H1 (cell line): Measurements from ENCODE around the gene RTCA. TPM values are rescaled to one million over a fixed set of nuclear protein-coding genes. Genes with fewer than 3 reads are reported as not detected.

Experiments
- CTCF ChIA-PET: fragments of 300-600 bp; sonication (Branson Sonifier 250); formaldehyde crosslinking; loops from one replicate; lab custom pipeline; 2021; ENCODE audit not compliant: partially characterized antibody; lab: Charles Lee
- POLR2A ChIA-PET: fragments of 300-600 bp; sonication (Branson Sonifier 250); formaldehyde crosslinking; loops from one replicate; lab custom pipeline; 2021; ENCODE audit warnings: inconsistent platforms; ENCODE audit not compliant: partially characterized antibody; lab: Charles Lee
- DNase-seq, 2 experiments: peaks; one replicate each; pipeline versions ENCODE4 v3.0.0 to v3.0.0-alpha.2; 2010 to 2022; ENCODE audit warnings: low spot score in 2 of 2, low read depth in 1 of 2, mixed read lengths in 1 of 2
- FAIRE-seq: peaks from 2 replicates; lab custom pipeline; 2011; peaks lifted over from hg19 to GRCh38; lab: Jason Lieb, UNC
- H2AFZ ChIP-seq: 2 replicates; pipeline ENCODE4 v1.8.1; 2012; ENCODE audit warnings: low read length, inconsistent platforms
- H2AK5ac ChIP-seq: 2 replicates; pipeline ENCODE4 v1.6.1; 2013; ENCODE audit warnings: low read depth, low read length
- H2BK120ac ChIP-seq: replicated peaks from 2 replicates; pipeline ENCODE3; 2013; ENCODE audit warnings: low read depth, low read length, inconsistent platforms
- H2BK12ac ChIP-seq: 2 replicates; pipeline ENCODE4 v1.6.1; 2013; ENCODE audit warnings: low read depth, low read length
- H2BK15ac ChIP-seq: 2 replicates; pipeline ENCODE4 v1.6.1; 2013; ENCODE audit warnings: low read length
- H2BK20ac ChIP-seq: 2 replicates; pipeline ENCODE4 v1.6.1; 2013; ENCODE audit warnings: low read length
- H2BK5ac ChIP-seq: 2 replicates; pipeline ENCODE4 v1.6.1; 2013; ENCODE audit warnings: low read depth, low read length
- H3K14ac ChIP-seq: 2 replicates; pipeline ENCODE4 v1.6.1; 2013; ENCODE audit warnings: inconsistent platforms; ENCODE audit not compliant: insufficient read length
- H3K18ac ChIP-seq: 2 replicates; pipeline ENCODE4 v1.6.1; 2013; ENCODE audit warnings: low read length; ENCODE audit errors: extremely low read depth
- H3K23ac ChIP-seq: 2 replicates; pipeline ENCODE4 v1.6.1; 2013; ENCODE audit warnings: inconsistent platforms; ENCODE audit not compliant: insufficient read length
- H3K23me2 ChIP-seq: 2 replicates; pipeline ENCODE4 v1.6.1; 2013; ENCODE audit warnings: low read depth, low read length
- H3K27ac ChIP-seq: 2 replicates; pipeline ENCODE4 v1.6.1; 2011; ENCODE audit warnings: low read depth, low read length, inconsistent platforms
- H3K27me3 ChIP-seq, 4 experiments: replicated peaks in 1 of 4; 1 replicate in 1 of 4; 2 replicates in 3 of 4; pipeline versions ENCODE4 v1.6.1 to v1.8.1; 2011 to 2013; ENCODE audit warnings: low read length in 3 of 4, mild to moderate bottlenecking in 3 of 4, inconsistent platforms in 2 of 4, mixed read lengths in 2 of 4, moderate library complexity in 1 of 4; ENCODE audit not compliant: control insufficient read depth in 3 of 4, insufficient read depth in 3 of 4; ENCODE audit errors: extremely low read depth in 1 of 4
- H3K36me3 ChIP-seq, 4 experiments: 2 replicates each; pipeline versions ENCODE4 v1.6.1 to v1.8.1; 2011 to 2013; ENCODE audit warnings: mild to moderate bottlenecking in 4 of 4, low read length in 3 of 4, moderate library complexity in 2 of 4, control low read depth in 1 of 4, inconsistent platforms in 1 of 4; ENCODE audit not compliant: insufficient read depth in 4 of 4, control insufficient read depth in 2 of 4
- H3K4ac ChIP-seq: replicated peaks from 2 replicates; pipeline ENCODE3; 2013; ENCODE audit warnings: low read length, low read depth, mixed read lengths, inconsistent platforms; ENCODE audit not compliant: insufficient read length
- H3K4me1 ChIP-seq, 4 experiments: replicated peaks in 1 of 4; 1 replicate in 1 of 4; 2 replicates in 3 of 4; pipeline versions ENCODE4 v1.6.1 to v1.8.1; 2011 to 2013; ENCODE audit warnings: low read length in 3 of 4, inconsistent platforms in 2 of 4, mixed read lengths in 1 of 4; ENCODE audit not compliant: insufficient read depth in 4 of 4, control insufficient read depth in 3 of 4
- H3K4me2 ChIP-seq, 2 experiments: 2 replicates each; pipeline versions ENCODE4 v1.6.1 to v1.8.1; 2011 to 2013; ENCODE audit warnings: low read depth in 2 of 2, low read length in 2 of 2, control low read depth in 1 of 2, inconsistent platforms in 1 of 2, mild to moderate bottlenecking in 1 of 2; ENCODE audit not compliant: insufficient read depth in 1 of 2
- H3K4me3 ChIP-seq, 4 experiments: fragments of 200-600, 300-600 bp in 1 of 4; sonication (generic), shearing (Covaris generic), sonication (Bioruptor Twin) in 1 of 4; 2 replicates each; pipeline versions ENCODE4 v1.5.1 to v1.8.1; 2011 to 2016; ENCODE audit warnings: low read length in 4 of 4, low read depth in 3 of 4, control low read depth in 2 of 4, inconsistent platforms in 2 of 4, mild to moderate bottlenecking in 2 of 4, mixed read lengths in 1 of 4, moderate library complexity in 1 of 4; ENCODE audit not compliant: insufficient read depth in 2 of 4; ENCODE audit errors: extremely low read depth in 1 of 4
- H3K56ac ChIP-seq: replicated peaks from 2 replicates; pipeline ENCODE3; 2013; ENCODE audit warnings: low read depth, mild to moderate bottlenecking, mixed read lengths, low read length, inconsistent platforms; ENCODE audit not compliant: insufficient read length
- H3K79me1 ChIP-seq: 2 replicates; pipeline ENCODE4 v1.6.1; 2013; ENCODE audit warnings: low read depth, low read length, control low read depth
- H3K79me2 ChIP-seq, 2 experiments: 2 replicates each; pipeline versions ENCODE4 v1.6.1 to v1.8.1; 2012 to 2013; ENCODE audit warnings: low read length in 2 of 2, mild to moderate bottlenecking in 2 of 2, inconsistent platforms in 1 of 2; ENCODE audit not compliant: insufficient read depth in 2 of 2, control insufficient read depth in 1 of 2
- H3K9ac ChIP-seq, 4 experiments: replicated peaks in 1 of 4; 1 replicate in 1 of 4; 2 replicates in 3 of 4; pipeline versions ENCODE4 v1.6.1 to v1.8.1; 2011 to 2013; ENCODE audit warnings: low read depth in 3 of 4, low read length in 3 of 4, control low read depth in 2 of 4, mild to moderate bottlenecking in 2 of 4, moderate library complexity in 2 of 4, inconsistent platforms in 1 of 4; ENCODE audit errors: extremely low read depth in 1 of 4
- H3K9me3 ChIP-seq, 2 experiments: 2 replicates each; pipeline versions ENCODE4 v1.6.1 to v1.8.1; 2012 to 2013; ENCODE audit warnings: mild to moderate bottlenecking in 2 of 2, moderate library complexity in 2 of 2, control low read depth in 1 of 2, inconsistent platforms in 1 of 2, low read depth in 1 of 2, low read length in 1 of 2, mixed read lengths in 1 of 2; ENCODE audit not compliant: insufficient read depth in 2 of 2
- H4K20me1 ChIP-seq, 2 experiments: replicated peaks in 1 of 2; 2 replicates each; pipeline versions ENCODE3 to v1.8.1; 2011 to 2013; ENCODE audit warnings: inconsistent platforms in 2 of 2, low read length in 2 of 2, mild to moderate bottlenecking in 1 of 2; ENCODE audit not compliant: insufficient read depth in 2 of 2, control insufficient read depth in 1 of 2
- H4K5ac ChIP-seq: 2 replicates; pipeline ENCODE4 v1.6.1; 2013; ENCODE audit warnings: low read length, low read depth, mixed read lengths, inconsistent platforms; ENCODE audit not compliant: insufficient read length
- H4K8ac ChIP-seq: 2 replicates; pipeline ENCODE4 v1.8.0; 2013; ENCODE audit warnings: mild to moderate bottlenecking, moderate library complexity, low read length, inconsistent platforms; ENCODE audit not compliant: insufficient read depth; ENCODE audit errors: extremely low read depth
- H4K91ac ChIP-seq: replicated peaks from 2 replicates; pipeline ENCODE3; 2013; ENCODE audit warnings: low read length, mixed read lengths, inconsistent platforms; ENCODE audit not compliant: insufficient read length
- CEBPB ChIP-seq: IDR thresholded peaks from 2 replicates; pipeline ENCODE4 v1.6.1; 2012; ENCODE audit warnings: low read depth, low read length
- JUND ChIP-seq: IDR thresholded peaks from 2 replicates; pipeline ENCODE4 v1.6.1; 2011; ENCODE audit warnings: mild to moderate bottlenecking, improper control_type of control experiment, low read length
- KDM4A ChIP-seq: IDR thresholded peaks from one replicate; pipeline ENCODE4 v1.7.1; 2012; ENCODE audit warnings: low read depth, mild to moderate bottlenecking, moderate library complexity, low read length, inconsistent platforms; ENCODE audit not compliant: severe bottlenecking
- NRF1 ChIP-seq: IDR thresholded peaks from 2 replicates; pipeline ENCODE4 v1.6.1; 2011; ENCODE audit warnings: mild to moderate bottlenecking, low read depth, low read length, improper control_type of control experiment
- PHF8 ChIP-seq: fragments of 200-600 bp; sonication (generic); conservative IDR thresholded peaks from 2 replicates; pipeline ENCODE4 v1.7.1; 2012; ENCODE audit warnings: low read depth, mild to moderate bottlenecking, inconsistent platforms, low read length, moderate library complexity
- POLR2AphosphoS5 ChIP-seq: IDR thresholded peaks from 2 replicates; pipeline ENCODE4 v1.6.1; 2011; ENCODE audit warnings: low read depth, low read length
- SIX5 ChIP-seq: IDR thresholded peaks from 2 replicates; pipeline ENCODE4 v1.6.1; 2011; ENCODE audit warnings: mild to moderate bottlenecking, low read depth, low read length
- TAF1 ChIP-seq: IDR thresholded peaks from 2 replicates; pipeline ENCODE4 v1.6.1; 2011; ENCODE audit warnings: mild to moderate bottlenecking, low read depth, low read length
- WGBS, 2 experiments: shearing (Covaris generic) in 1 of 2; methylation state at CpG; one replicate each; pipeline versions ENCODE4 v1.1.6 to v1.1.7; 2013 to 2015; ENCODE audit warnings: low lambda C conversion rate in 2 of 2, mixed read lengths in 2 of 2, inconsistent platforms in 1 of 2, low coverage in 1 of 2, missing lambda C conversion rate in 1 of 2; ENCODE audit not compliant: insufficient replicate concordance in 2 of 2, insufficient coverage in 1 of 2, insufficient read length in 1 of 2; ENCODE audit errors: extremely low coverage in 1 of 2, missing lambda C conversion rate in 1 of 2; 5-methylcytosine and 5-hydroxymethylcytosine counted together
- polyA plus RNA-seq, 7 experiments: library from polyadenylated mRNA; depleted of rRNA in 3 of 7; stranded (reverse) in 5 of 7; unstranded in 2 of 7; fragments of >200 nt in 5 of 7; fragments of 200-250 nt in 2 of 7; gene quantifications; 1 replicate in 5 of 7; 2 replicates in 1 of 7; 4 replicates in 1 of 7; pipeline versions ENCODE4 v1.2.1 to v1.2.3, GENCODE V29; 2011 to 2013; ENCODE audit warnings: missing spikeins in 2 of 7, mixed read lengths in 2 of 7
- total RNA-seq: library from RNA; stranded (reverse); fragmentation: NEBNext Ultra II Directional; extraction: Animal tissue kit (Norgen Biotek cat#: 25700); gene quantifications from 2 replicates; pipeline ENCODE4 v1.2.1, GENCODE V29; 2021
- TF ChIP-seq, protein P1 (sequence below): IDR thresholded peaks from 2 replicates; pipeline ENCODE4 v1.6.1; 2011; ENCODE audit warnings: low read length, improper control_type of control experiment

RTCA gene
- total and polyA plus RNA-seq, 2 of the 8 experiments (the other 6 are each of a cell fraction or from before 2014, with no cell fraction given), result 13.8 to 31.6 TPM

DNA sequence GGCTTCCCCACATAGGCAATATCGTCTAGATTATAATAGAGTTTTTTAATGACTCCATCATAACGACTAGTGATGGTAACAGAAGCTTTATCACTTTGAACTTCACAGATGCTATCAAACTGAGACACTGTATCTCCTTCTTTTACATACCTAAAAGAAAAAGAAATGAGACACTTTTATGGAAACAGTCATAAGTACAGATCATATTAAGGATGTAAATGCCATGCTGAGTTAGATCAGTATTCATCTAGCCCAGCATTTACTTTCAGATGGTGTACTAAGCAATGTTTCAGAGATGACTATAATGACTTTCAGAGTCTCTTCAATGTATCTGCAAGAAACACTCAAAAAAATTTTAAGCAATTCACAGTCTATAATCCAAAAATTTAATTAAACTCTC lies 35.3 kb upstream of the RTCA start:
- ChIA-PET CTCF (no interaction called here), POLR2A (no interaction called here)
- no peak overlapping the region for H3K9ac ChIP-seq
- H3K4me2 ChIP-seq, result no peak overlapping the region
- H2BK20ac ChIP-seq, result no peak overlapping the region
- no peak overlapping the region for H3K56ac ChIP-seq
- H3K23me2 ChIP-seq, result no peaks in the 10 kb centered on the region
- H4K20me1 ChIP-seq, result no peaks in the 10 kb centered on the region
- no peak overlapping the region for H3K18ac ChIP-seq
- 85% methylated on average over 2 of the region's 2 CpGs; no CpG with 5 or more reads in 1 of the 2 experiments for WGBS, 2 experiments
- no peak overlapping the region for H4K5ac ChIP-seq
- H3K4me1 ChIP-seq, result no peaks in the 10 kb centered on the region
- no peaks in the 10 kb centered on the region for H3K27me3 ChIP-seq
- H2BK120ac ChIP-seq, result no peak overlapping the region
- no peak overlapping the region for H3K4me3 ChIP-seq
- H4K91ac ChIP-seq, result no peak overlapping the region
- H3K23ac ChIP-seq, result no peak overlapping the region
- H4K8ac ChIP-seq, result no peak overlapping the region
- H3K9me3 ChIP-seq, result no peaks in the 10 kb centered on the region
- H2AK5ac ChIP-seq, result no peak overlapping the region
- H2BK5ac ChIP-seq, result no peak overlapping the region
- H2AFZ ChIP-seq, result no peak overlapping the region
- H3K36me3 ChIP-seq, result peaks cover 0 to 58% (median 24%) of the 10 kb centered on the region in 4 experiments; a peak in 6 of 8 replicates
- no peaks in the 10 kb centered on the region for H3K79me1 ChIP-seq
- no peak overlapping the region for H2BK12ac ChIP-seq
- no peak overlapping the region for H3K27ac ChIP-seq
- H3K79me2 ChIP-seq, result no peaks in the 10 kb centered on the region
- DNase-seq (no peak), FAIRE-seq (no peak)
- no peak overlapping the region for H3K14ac ChIP-seq
- H2BK15ac ChIP-seq, result no peak overlapping the region
- H3K4ac ChIP-seq, result no peak overlapping the region
- TF ChIP-seq KDM4A (no peak), CEBPB (no peak), PHF8 (no peak), TAF1 (no peak), SIX5 (no peak), POLR2AphosphoS5 (no peak), NRF1 (no peak), JUND (no peak)
- TF ChIP-seq, protein P1, sequence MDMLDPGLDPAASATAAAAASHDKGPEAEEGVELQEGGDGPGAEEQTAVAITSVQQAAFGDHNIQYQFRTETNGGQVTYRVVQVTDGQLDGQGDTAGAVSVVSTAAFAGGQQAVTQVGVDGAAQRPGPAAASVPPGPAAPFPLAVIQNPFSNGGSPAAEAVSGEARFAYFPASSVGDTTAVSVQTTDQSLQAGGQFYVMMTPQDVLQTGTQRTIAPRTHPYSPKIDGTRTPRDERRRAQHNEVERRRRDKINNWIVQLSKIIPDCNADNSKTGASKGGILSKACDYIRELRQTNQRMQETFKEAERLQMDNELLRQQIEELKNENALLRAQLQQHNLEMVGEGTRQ, result no peak
